NB4 (cell line): ENCODE data around the gene SWI5.

Experiments used
- DNase-seq: peaks from one replicate; pipeline ENCODE4 v3.0.0; 2010; ENCODE audit warnings: low read depth
- H3K4me3 ChIP-seq: one replicate; pipeline ENCODE4 v1.5.1; 2011; ENCODE audit warnings: mild to moderate bottlenecking, low read depth, low read length, moderate library complexity
- CTCF ChIP-seq: IDR thresholded peaks from one replicate; pipeline ENCODE4 v1.5.1; 2012; ENCODE audit warnings: low read depth, low read length
- MYC ChIP-seq: IDR thresholded peaks from 2 replicates; pipeline ENCODE4 v1.6.1; 2011; ENCODE audit warnings: low read depth, low read length
- POLR2A ChIP-seq: IDR thresholded peaks from 2 replicates; pipeline ENCODE4 v1.6.1; 2011; ENCODE audit warnings: mild to moderate bottlenecking; ENCODE audit not compliant: insufficient read length; ENCODE audit errors: extremely low read depth
- TF ChIP-seq, protein P1 (sequence below): IDR thresholded peaks from 2 replicates; pipeline ENCODE4 v1.6.1; 2011; ENCODE audit warnings: low read depth, low read length

The SWI5 gene

GRCh38 chr9:128249908-128250838 lies 25.9 kb upstream of the SWI5 start:
- no peak overlapping the region for H3K4me3 ChIP-seq
- TF ChIP-seq CTCF (no peak), POLR2A (no peak)
- TF ChIP-seq, protein P1, sequence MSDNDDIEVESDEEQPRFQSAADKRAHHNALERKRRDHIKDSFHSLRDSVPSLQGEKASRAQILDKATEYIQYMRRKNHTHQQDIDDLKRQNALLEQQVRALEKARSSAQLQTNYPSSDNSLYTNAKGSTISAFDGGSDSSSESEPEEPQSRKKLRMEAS = no peak
- no peak for DNase-seq

DNA sequence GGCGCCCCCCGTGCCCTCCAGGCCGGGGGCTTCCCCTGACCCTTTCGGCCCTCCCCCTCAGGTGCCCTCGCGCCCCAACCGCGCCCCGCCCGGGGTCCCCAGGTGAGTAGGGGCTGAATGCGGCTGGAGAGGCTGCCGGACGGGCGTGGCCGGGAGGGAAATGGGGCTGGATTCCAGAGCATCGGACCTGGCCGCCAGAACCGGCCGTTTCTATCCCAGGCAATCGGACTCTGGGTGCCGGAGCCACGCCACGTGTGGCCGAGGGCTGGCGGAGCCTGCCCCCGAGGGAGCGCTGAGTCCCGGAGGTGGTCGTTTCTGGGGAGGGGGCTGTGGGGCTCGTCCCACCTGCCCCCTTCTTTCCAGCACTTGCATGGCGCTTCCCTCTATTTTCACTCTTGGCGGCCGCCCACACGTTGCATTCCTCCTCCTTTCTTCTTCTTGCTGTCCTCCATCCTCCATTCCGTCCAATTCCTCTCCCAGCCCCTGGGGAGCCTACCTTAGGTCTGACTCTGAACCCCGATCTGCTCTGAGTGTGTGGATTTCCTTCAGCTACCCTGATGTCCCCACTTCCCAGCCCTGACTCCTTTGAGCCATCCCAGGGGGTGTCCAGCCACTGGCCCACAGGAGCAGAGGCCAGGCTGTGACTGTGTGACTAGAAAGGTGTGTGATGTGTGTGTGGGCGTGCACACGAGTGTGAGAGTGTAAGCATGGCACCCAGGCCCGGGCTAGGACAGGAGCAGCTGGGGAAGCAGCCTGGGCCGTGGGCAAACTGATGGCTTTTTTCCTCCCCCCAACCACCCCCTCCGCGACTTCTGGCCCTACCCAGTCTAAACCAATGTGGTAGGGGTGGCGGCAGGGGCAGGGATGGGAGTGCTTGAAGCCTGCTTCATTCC lies 25.0 kb upstream of the SWI5 start:
- no peak overlapping the region for H3K4me3 ChIP-seq
- DNase-seq = no peak
- TF ChIP-seq POLR2A (no peak), CTCF (no peak), MYC (no peak)
- TF ChIP-seq, protein P1 = no peak

GRCh38 chr9:128251732-128252100 lies 24.4 kb upstream of the SWI5 start:
- DNase-seq = no peak
- TF ChIP-seq, protein P1 = no peak
- no peak for TF ChIP-seq CTCF
- H3K4me3 ChIP-seq = no peak overlapping the region

DNA sequence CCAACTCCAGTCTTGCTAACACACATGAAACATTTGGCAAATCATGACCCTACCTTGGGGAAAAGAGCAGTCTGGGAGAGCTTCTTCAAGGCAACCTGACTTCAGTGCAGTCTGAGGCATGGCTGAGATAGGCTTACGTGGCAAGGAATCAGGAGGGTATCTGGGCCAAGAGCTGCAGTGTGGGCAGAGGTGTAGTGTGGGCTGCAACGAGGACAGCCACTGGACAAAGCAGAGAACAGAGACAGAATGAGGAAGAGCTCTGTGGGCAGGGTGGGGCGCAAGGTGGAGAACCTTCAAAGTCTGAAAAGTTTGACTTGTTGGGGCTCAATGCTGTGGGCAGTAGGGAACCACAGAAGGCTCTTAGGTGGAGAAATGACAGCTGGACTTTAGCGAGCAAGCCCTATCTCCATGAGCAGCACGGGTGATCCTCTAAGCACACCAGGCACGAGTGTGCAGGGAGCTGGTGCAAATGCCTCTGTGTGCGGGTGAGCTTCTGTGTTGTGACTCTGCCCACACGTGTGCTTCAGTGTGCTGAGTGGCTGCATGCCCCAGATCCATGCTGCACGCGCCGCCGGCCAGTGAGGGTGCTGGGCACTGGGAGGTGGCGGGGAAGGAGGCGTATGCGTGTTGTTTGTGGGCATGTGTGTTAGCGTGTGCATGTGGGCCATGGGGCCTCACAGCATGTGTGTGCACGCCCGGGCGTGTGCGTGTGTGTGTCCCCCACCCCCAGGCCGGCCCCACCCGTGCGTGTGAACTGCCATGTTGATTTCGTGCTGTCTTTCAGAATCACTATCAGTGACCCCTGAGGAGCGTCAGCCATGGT lies 23.5 kb upstream of the SWI5 start:
- TF ChIP-seq CTCF (no peak), MYC (no peak), POLR2A (no peak)
- TF ChIP-seq, protein P1 = no peak
- no peak overlapping the region for H3K4me3 ChIP-seq

More for the DNA sequence above, 23.5 kb upstream of the SWI5 start:
- DNase-seq = no peak
